ENCODE results near the gene TSKU.

TSKU gene

GRCh38 chr11:76783294-76783895 is at the start of gene TSKU:
Gene TSKU, plus strand, starts transcription at chr11:76783356. Its CDS starts 12,261 bp downstream, at chr11:76795617.
- DNase-seq: peak; percentile 86

GRCh38 chr11:76733906-76734305 is 49.2 kb upstream of the TSKU start:
- DNase-seq: peak; percentile 96

GRCh38 chr11:76734456-76735420 is 48.4 kb upstream of the TSKU start:
- no peak for DNase-seq

DNA sequence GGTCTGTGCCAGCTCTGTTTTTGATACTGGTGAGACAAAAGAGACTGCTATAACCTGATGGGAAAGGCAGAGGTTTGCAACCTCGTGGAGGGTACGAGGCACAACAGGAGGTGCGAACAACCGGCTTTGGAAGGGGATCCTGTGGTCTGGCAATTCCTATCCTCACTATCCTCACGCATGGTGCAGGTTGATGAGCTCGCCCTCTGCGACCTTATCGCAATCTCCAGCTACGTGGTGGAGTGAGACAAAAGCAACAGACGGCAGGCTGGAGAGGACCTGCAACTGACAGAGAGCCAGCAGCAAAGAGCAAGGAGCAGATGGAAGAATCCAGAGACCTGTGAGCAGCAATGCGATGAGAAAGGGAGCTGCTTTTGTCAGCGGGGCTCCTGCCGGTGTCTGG is 47.3 kb upstream of the TSKU start:
- DNase-seq: no peak

- DNase-seq: no peak
Measured at GRCh38 chr11:76736266-76736665, 46.9 kb upstream of the TSKU start.

- peak; percentile 57 for DNase-seq
Measured at GRCh38 chr11:76736773-76737495, 46.2 kb upstream of the TSKU start.

DNA sequence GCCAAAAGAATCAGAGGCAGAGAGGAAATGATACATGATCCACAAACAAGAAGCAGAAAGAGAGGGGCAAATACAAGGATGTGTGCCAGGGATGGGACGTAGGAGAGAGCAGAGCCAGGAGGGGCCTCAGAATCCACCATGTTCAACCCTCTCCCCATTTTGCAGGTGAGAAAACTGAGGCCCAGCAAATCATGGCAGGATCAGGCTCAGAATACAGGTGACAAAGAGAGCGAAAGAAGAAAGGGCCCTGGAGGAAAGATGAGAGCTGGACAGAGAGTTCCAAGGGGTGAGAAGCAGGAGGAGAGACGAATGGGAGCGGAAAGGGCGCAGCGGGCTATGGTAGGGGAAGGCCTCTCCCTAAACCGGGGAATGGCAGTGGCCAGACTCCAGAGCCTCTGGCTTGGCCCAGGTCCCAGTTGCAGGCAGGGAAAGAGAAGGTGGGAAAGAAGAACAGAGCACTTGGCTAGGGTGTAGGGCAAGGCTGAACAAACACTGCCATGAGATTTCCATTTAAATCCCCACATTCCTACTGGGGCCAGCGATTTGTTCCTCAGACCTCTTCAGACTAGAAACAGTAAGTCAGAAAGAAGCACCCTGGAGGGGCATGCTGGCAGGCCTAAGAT is 44.4 kb upstream of the TSKU start:
- DNase-seq: no peak

GRCh38 chr11:76739798-76740197 is 43.4 kb upstream of the TSKU start:
- no peak for DNase-seq

GRCh38 chr11:76740772-76741171 is 42.4 kb upstream of the TSKU start:
- DNase-seq: no peak

- no peak for DNase-seq
Measured at GRCh38 chr11:76742902-76743301, 40.3 kb upstream of the TSKU start.

DNA sequence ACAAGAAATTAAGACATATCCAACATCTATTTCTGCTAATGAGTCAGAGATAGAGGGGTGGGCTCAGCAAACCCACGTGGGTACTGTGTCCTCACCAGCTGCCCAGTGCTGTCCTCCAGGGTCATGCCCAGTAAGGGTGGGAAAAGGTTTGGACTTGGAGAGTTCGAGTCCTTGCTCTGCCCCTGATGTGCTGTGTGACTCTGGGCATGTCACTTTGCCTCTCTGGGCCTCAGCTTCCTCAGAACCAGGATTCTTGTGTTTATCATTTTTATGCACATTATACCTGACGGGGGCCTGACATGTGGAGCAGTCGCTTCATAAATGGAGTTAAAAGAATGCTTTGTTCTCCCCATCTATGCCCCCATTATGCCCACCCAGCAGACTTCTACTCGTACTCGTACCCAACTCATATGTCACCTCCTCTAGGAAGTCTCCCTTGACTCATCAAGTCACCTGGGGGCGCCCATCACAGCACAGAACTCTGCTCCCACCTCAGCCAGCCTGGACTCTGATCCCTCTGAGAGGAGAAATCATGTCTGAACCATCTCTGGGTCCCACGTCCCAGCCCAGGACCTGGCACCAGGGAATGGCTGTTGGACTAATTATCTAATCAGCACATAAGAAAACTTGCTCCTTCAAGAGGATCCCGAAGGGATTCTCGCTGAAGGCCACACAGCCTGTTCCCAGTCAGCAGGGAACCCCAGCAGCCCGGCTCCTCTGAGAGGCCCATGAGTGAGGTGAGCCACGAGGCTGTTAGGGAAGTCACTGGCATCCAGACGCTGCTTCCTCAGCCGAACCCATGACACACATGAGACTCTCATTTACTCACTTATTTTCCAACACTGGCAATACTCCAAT is 38.7 kb upstream of the TSKU start:
- no peak for DNase-seq

DNA sequence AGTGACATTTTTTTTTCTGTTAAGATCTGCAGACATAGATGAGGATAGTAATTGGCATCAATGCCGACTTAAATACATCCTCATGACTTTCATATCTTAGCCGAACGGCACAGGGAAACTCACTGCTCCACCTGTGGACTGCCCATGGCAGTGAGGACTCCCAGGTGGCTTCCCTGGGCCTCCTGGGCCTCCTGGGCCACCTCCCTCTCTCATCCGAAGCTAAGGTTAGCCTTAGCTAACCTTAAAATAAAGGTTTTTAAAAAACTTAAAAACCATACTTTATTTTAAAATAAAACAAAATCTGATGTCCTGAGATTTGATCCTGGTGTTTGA is 38.1 kb upstream of the TSKU start:
- DNase-seq: peak; percentile 41

GRCh38 chr11:76745561-76746207 is 37.5 kb upstream of the TSKU start:
- no peak for DNase-seq

GRCh38 chr11:76747153-76747914 is 35.8 kb upstream of the TSKU start:
- DNase-seq: no peak

DNA sequence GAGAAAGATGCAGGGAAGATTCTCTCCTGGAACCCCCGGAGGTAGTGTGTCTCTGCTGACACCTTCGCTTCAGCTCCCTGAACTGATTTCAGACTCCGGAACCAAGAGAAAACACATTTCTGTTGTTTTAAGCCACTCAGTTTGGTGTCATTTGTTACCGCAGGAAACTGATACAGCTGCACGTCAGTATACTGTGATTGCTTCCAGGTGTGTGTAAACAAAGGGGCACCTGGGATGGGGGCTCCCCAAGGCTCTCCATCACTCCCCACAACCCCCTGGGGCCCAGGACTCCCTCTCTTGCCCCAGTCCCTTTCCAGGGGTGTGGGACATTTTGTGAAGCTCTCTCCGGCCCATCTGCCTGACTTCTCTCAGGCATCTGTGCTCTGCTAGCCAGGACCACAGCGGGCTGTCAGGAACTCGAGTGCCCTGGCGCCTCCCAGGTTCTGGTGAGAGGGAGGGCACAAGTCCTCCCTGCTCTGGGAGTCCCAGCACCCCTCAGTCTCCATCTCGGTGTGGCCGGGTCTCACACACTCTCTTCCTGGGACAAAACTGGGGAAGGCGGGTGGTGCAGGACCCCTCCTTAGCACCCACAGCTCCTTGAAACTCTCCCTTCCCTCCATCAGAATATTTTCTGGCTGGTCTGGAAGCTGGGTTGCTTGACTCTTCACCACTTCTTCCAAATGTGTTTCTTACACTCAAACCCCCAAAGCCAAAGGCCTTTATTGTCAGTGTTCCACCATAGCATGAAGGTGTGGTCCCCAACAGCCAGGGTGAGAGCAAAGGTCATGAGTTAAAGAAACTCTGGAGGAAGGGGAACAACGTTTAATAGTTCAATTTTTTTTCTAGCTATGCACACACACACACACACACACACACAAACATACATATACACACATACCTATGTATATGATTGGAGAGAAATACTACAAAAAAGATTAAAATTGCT is 35.0 kb upstream of the TSKU start:
- DNase-seq: no peak

DNA sequence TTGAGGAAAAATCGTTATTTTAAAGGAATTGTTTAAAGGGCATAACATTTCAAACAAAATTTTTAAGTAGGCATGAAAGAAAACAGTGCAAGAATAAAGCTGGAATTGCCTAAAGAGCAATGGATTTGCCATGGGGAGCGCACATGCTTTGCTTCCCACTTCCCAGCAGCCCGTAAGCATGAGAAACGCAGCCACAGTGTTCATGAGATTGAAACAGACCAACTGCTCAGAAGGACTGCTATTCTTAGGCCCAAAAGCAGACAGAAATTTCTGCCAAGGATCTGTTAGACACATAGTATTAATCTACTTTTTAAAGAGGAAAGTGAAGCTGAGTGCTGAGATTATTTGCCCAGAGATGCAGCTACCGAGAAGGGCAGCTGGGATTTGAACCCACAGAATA is 34.2 kb upstream of the TSKU start:
- no peak for DNase-seq

DNA sequence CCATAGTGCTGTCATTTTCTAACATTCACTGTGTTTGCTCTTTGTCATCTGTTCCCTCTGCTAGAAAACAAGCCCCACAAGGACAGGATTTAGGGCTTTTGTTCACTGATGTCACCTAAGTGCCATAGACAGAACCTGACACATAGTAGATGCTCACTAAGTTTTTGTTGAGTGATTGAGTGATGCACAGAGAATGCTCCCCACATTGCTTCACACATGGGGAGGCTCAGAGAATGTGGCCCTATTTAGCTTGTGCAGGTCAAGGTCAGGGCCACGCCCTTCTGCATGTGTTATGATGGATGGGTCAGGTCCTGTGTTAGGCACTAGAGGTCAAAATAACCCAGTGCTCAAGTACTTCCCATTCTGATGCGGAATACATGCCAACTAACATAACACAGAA is 33.1 kb upstream of the TSKU start:
- DNase-seq: no peak

GRCh38 chr11:76750746-76751145 is 32.4 kb upstream of the TSKU start:
- no peak for DNase-seq

DNA sequence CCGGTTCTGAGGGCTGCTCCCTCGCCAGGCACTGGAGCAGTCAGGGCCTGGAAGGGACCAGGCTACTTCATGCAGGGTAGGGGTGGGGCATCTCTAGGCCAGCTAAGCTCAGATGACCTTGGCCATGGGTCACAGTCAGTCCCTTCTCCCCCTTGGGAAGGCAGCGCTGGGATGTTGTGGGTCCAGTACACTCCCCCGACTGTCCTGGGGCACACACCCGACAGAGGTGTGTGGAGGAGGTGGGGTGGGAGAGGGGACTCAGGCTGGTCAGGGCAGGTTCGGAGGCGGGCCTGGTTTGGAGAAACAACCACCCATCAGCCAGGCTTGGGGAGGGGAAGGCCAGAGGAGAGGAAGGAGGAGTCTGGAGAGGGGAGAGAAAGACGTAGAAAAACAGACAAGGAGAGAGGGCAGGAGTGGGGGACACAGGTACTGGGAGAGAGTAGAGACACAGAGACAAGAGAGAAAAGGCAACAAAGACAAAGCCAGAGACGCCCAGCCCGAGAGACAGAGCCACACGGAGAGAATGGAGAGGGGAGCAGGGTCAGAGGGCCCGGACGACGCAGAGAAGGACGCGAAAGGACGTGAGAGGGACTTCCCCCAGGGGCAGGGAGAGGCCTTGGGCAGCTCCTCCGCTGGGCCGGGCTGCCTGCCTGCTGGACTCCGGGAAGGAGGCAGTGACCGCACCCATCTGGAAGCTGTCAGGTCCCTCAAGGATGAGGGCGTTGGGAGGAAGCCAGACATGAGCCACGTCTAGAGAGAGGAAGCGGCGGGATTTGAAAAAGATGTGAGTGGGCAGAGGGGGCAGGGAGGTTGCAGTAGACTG is 30.6 kb upstream of the TSKU start:
- DNase-seq: no peak
